ENCODE data around the gene SLC7A9.

DNA sequence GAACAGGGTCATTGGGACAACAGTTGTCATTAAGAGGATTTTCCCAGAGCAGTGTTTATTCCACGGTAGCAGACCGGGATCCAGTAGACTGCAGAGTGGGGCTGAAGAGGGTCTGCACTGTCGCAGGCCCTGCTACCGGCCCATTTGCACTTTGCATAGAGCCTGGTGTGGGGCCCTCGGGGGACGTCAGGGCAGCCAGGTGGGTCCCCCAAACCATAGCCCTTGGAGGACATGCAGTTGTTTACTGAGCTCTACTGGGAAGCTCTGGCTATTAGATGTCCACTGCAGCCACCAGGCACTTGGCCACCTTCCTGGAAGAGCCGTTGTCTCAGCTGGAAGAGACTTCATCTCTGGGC lies 45.8 kb downstream of the SLC7A9 start:
- TF ChIP-seq POLR2AphosphoS5 (IDR thresholded peaks at IDR 0.05): no peak
- TF ChIP-seq EP300 (IDR thresholded peaks at IDR 0.05): no peak
- TF ChIP-seq CTCF (IDR thresholded peaks at IDR 0.05): no peak
